AML-193 (cell line): ENCODE measurements around the gene UBR4.

Experiments
- DNase-seq, 2 experiments: peaks; one replicate each; lab custom pipeline; 2025; lab: John Stamatoyannopoulos, UW

Gene UBR4

GRCh38 chr1:19055001-19055400, 155.1 kb downstream of the UBR4 start:
- no peak for DNase-seq

- DNase-seq, result no peak
Measured at GRCh38 chr1:19054216-19054615, 155.8 kb downstream of the UBR4 start.

GRCh38 chr1:19053486-19053885, 156.6 kb downstream of the UBR4 start:
- DNase-seq, result no peak

GRCh38 chr1:19049798-19050197, 160.3 kb downstream of the UBR4 start:
- no peak for DNase-seq

- no peak for DNase-seq
Measured at GRCh38 chr1:19049128-19049768, 160.8 kb downstream of the UBR4 start.

- DNase-seq, result no peak
Measured at GRCh38 chr1:19046972-19047731, 162.9 kb downstream of the UBR4 start.

GRCh38 chr1:19045898-19046880, 163.9 kb downstream of the UBR4 start:
- DNase-seq, result no peak

GRCh38 chr1:19044975-19045831, 164.9 kb downstream of the UBR4 start:
- DNase-seq, result no peak

- DNase-seq, result no peak
Measured at GRCh38 chr1:19044471-19044870, 165.6 kb downstream of the UBR4 start.

- no peak for DNase-seq
Measured at GRCh38 chr1:19043579-19044443, 166.3 kb downstream of the UBR4 start.

GRCh38 chr1:19042675-19043578, 167.1 kb downstream of the UBR4 start:
- no peak for DNase-seq

GRCh38 chr1:19040010-19040680, 169.9 kb downstream of the UBR4 start:
- DNase-seq, result no peak

- no peak for DNase-seq
Measured at GRCh38 chr1:19038732-19039131, 171.3 kb downstream of the UBR4 start.

- DNase-seq, result no peak
Measured at GRCh38 chr1:19038096-19038495, 172.0 kb downstream of the UBR4 start.

GRCh38 chr1:19037659-19038058, 172.4 kb downstream of the UBR4 start:
- DNase-seq, result no peak

- no peak for DNase-seq
Measured at GRCh38 chr1:19036813-19037605, 173.1 kb downstream of the UBR4 start.

- no peak for DNase-seq
Measured at GRCh38 chr1:19036041-19036812, 173.8 kb downstream of the UBR4 start.
